Adipocyte (in vitro differentiated cells): ENCODE data around the gene ADCY7.

Source experiments
- DNase-seq: peaks from one replicate; pipeline ENCODE4 v3.0.0-alpha.2; 2015; ENCODE audit warnings: low read depth
- H3K27me3 ChIP-seq: replicated peaks from 2 replicates; pipeline ENCODE4 v1.7.0; 2013; ENCODE audit warnings: mild to moderate bottlenecking, low read length, moderate library complexity; ENCODE audit not compliant: control insufficient read depth, insufficient read depth
- H3K36me3 ChIP-seq: 2 replicates; pipeline ENCODE4 v1.7.0; 2013; ENCODE audit warnings: low read length, mild to moderate bottlenecking, moderate library complexity; ENCODE audit not compliant: control insufficient read depth, insufficient read depth, severe bottlenecking
- H3K4me1 ChIP-seq: 2 replicates; pipeline ENCODE4 v1.7.0; 2013; ENCODE audit warnings: mild to moderate bottlenecking, low read length, moderate library complexity; ENCODE audit not compliant: control insufficient read depth, insufficient read depth
- H3K4me3 ChIP-seq: 2 replicates; pipeline ENCODE4 v1.7.0; 2013; ENCODE audit warnings: mild to moderate bottlenecking, low read length, moderate library complexity
- H3K9ac ChIP-seq: 2 replicates; pipeline ENCODE4 v1.7.0; 2013; ENCODE audit warnings: mild to moderate bottlenecking, low read length, moderate library complexity
- H3K9me3 ChIP-seq: 2 replicates; pipeline ENCODE4 v1.7.0; 2013; ENCODE audit warnings: mild to moderate bottlenecking, low read length, moderate library complexity; ENCODE audit not compliant: control insufficient read depth

The ADCY7 gene

GRCh38 chr16:50288026-50288425, 21.7 kb downstream of the ADCY7 start:
- Histone ChIP-seq H3K4me3 (no peak overlapping the region), H3K4me1 (no peaks in the 10 kb centered on the region), H3K9ac (no peak overlapping the region), H3K27me3 (no peaks in the 10 kb centered on the region), H3K36me3 (no peaks in the 10 kb centered on the region), H3K9me3 (no peaks in the 10 kb centered on the region)
- DNase-seq: no peak

- H3K4me1 ChIP-seq: no peaks in the 10 kb centered on the region
- no peak for DNase-seq
These were observed 22.6 kb downstream of the ADCY7 start for GRCh38 chr16:50288920-50289319.

DNA sequence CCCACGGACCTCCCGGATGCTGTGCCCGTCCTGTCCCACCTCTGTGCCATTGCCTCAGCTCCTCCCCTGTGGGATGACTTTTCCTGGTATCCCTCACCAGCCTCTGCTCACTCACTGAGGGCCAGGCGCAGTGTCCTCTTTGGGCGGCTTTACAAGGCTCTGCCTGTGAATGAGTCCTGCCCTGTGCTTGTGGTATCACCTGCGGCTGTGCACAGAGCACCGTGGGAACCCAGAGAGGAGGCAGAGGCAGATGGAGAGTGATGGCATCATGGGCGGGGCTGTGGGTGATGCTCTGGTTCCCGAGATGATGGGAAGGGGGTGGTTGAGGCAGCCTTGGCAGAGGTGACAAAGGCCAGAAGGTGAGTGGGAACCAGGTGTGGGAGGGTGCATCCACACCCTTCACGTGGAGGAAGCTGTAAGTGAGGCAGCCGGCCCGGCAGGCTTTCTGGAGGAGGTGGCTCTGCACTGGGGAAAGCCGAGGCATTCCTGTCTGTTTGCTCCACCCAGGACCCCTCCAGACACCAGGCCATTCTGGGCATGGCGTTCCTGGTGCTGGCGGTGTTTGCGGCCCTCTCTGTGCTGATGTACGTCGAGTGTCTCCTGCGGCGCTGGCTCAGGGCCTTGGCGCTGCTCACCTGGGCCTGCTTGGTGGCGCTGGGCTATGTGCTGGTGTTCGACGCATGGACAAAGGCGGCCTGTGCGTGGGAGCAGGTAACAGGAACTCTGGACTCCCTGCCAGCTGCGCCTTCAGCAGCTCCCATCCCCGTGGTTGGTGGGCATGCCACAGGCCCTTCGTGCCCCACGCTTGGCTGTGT, 23.8 kb downstream of the ADCY7 start:
- H3K36me3 ChIP-seq: peaks cover 2% of the 10 kb centered on the region
- no peaks in the 10 kb centered on the region for H3K4me1 ChIP-seq
- H3K4me3 ChIP-seq: no peak overlapping the region
- no peak overlapping the region for H3K9ac ChIP-seq
- no peak for DNase-seq
- H3K27me3 ChIP-seq: no peaks in the 10 kb centered on the region
- H3K9me3 ChIP-seq: no peaks in the 10 kb centered on the region

More at GRCh38 chr16:50288920-50289319, 22.6 kb downstream of the ADCY7 start:
- H3K9me3 ChIP-seq: no peaks in the 10 kb centered on the region
- no peak overlapping the region for H3K9ac ChIP-seq
- no peak overlapping the region for H3K4me3 ChIP-seq
- H3K27me3 ChIP-seq: no peaks in the 10 kb centered on the region
- peaks cover 2% of the 10 kb centered on the region for H3K36me3 ChIP-seq

GRCh38 chr16:50290856-50291255, 24.5 kb downstream of the ADCY7 start:
- Histone ChIP-seq H3K9ac (no peak overlapping the region), H3K9me3 (no peaks in the 10 kb centered on the region), H3K27me3 (no peaks in the 10 kb centered on the region), H3K36me3 (peaks cover 2% of the 10 kb centered on the region), H3K4me3 (no peak overlapping the region), H3K4me1 (no peaks in the 10 kb centered on the region)
- no peak for DNase-seq

DNA sequence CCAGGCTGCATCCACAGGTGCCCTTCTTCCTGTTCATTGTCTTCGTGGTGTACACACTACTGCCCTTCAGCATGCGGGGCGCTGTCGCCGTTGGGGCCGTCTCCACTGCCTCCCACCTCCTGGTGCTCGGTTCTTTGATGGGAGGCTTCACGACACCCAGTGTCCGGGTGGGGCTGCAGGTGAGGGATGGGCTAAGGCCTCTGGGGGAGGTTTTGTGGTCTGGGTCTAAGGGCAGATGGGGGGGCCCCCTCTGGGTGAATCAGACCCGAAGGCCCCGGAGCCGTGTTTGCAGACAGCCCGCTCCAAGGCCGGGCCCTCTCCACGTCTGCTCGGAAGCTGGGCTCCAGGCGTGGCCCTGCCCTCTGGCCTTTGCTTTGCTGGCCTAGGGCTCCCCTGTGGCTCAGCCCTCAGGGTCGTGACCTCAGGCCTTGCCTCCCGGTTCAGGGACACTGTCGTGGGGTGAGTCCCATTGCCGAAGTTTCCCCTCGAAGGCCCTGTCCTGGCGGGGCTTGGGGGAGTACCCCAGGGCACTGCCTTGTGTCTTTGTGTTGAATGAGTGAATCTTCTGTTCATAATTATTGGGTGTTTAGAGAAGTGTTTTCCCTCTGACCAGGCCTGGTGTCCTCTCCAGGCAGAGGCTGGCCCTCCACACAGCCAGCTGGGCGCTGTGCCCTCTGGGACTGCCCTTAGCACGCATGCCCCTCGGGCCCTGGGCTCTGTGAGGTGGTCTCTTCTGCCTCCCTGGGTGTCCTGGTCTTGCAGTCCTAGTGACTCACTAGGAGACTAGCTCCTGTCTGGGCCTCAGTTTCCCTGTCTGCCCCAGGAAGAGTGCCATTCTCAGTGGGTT, 25.6 kb downstream of the ADCY7 start:
- H3K9ac ChIP-seq: no peak overlapping the region
- no peaks in the 10 kb centered on the region for H3K4me1 ChIP-seq
- no peak for DNase-seq
- no peaks in the 10 kb centered on the region for H3K9me3 ChIP-seq
- H3K4me3 ChIP-seq: no peak overlapping the region
- H3K27me3 ChIP-seq: no peaks in the 10 kb centered on the region
- peaks cover 2% of the 10 kb centered on the region for H3K36me3 ChIP-seq

- no peaks in the 10 kb centered on the region for H3K9me3 ChIP-seq
- H3K4me1 ChIP-seq: no peaks in the 10 kb centered on the region
These were observed 26.2 kb downstream of the ADCY7 start for GRCh38 chr16:50292566-50292948.

GRCh38 chr16:50293041-50293783, 26.9 kb downstream of the ADCY7 start:
- no peak overlapping the region for H3K4me3 ChIP-seq
- no peak overlapping the region for H3K9ac ChIP-seq
- H3K36me3 ChIP-seq: peaks cover 2% of the 10 kb centered on the region
- no peak for DNase-seq
- no peaks in the 10 kb centered on the region for H3K9me3 ChIP-seq
- no peaks in the 10 kb centered on the region for H3K4me1 ChIP-seq
- H3K27me3 ChIP-seq: no peaks in the 10 kb centered on the region

More at GRCh38 chr16:50292566-50292948, 26.2 kb downstream of the ADCY7 start:
- Histone ChIP-seq H3K4me3 (no peak overlapping the region), H3K27me3 (no peaks in the 10 kb centered on the region), H3K9ac (no peak overlapping the region), H3K36me3 (peaks cover 2% of the 10 kb centered on the region)
- DNase-seq: no peak

DNA sequence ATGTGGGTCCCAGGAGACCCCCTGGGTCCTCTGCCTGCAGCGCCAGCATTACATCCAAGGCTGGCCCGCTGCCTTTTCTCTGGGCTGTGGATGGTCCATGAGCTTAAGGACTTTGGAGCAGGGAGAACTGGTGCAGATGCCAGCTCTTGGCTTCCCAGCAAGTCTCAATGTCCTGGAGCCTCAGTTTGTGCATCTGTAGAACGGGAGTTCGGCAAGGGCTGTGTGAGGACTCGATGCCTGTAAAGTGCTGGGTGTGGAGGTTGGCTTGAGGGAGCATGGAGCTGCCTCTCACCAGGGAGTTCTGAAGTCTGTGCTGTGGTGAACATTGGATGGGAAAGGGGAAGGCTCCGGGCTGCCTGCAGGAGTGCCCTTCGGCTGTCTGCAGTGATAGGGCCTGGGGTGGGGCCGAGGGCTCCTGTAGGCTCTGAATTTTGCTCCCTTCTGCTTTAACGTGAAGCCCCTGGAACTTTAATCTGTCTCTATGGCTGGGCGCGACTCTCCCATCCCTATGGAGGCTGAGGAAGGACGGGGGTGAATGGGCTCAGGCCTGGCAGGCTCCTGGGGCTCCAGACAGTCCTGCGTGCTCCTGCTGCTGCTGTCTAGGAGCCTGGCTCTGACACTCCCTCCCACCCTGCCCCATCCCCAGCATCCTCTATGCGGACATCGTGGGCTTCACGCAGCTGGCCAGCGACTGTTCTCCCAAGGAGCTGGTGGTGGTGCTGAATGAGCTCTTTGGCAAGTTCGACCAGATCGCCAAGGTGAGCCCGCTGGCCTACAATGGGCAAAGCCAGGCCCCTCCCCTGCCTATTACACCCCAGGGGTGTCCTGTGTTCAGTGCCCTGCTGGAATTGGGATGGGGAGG, 27.9 kb downstream of the ADCY7 start:
- no peak for DNase-seq

DNA sequence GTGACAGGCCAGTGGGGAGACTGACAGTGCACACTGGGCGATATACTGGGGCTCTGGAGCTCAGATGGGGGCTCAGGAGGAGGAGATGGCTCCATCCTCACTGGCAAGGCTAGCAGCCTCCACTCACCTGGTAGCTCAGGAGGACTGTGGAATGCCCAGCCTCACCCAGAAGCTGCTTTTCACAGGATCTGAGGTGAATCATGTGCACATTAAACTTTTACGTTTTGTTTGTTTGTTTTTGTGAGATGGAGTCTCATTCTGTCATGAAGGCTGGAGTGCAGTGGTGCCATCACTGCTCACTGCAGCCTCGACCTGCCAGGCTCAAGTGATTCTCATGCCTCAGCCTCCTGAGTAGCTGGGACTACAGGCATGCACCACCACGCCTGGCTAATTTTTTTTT, 28.6 kb downstream of the ADCY7 start:
- H3K9me3 ChIP-seq: no peaks in the 10 kb centered on the region
- H3K4me3 ChIP-seq: no peak overlapping the region
- no peak for DNase-seq
- peaks cover 2% of the 10 kb centered on the region for H3K36me3 ChIP-seq
- H3K9ac ChIP-seq: no peak overlapping the region
- H3K4me1 ChIP-seq: no peaks in the 10 kb centered on the region
- H3K27me3 ChIP-seq: no peaks in the 10 kb centered on the region

More for the DNA sequence above, 27.9 kb downstream of the ADCY7 start:
- Histone ChIP-seq H3K27me3 (no peaks in the 10 kb centered on the region), H3K4me1 (no peaks in the 10 kb centered on the region), H3K4me3 (no peak overlapping the region), H3K9me3 (no peaks in the 10 kb centered on the region), H3K36me3 (peaks cover 2% of the 10 kb centered on the region), H3K9ac (no peak overlapping the region)

DNA sequence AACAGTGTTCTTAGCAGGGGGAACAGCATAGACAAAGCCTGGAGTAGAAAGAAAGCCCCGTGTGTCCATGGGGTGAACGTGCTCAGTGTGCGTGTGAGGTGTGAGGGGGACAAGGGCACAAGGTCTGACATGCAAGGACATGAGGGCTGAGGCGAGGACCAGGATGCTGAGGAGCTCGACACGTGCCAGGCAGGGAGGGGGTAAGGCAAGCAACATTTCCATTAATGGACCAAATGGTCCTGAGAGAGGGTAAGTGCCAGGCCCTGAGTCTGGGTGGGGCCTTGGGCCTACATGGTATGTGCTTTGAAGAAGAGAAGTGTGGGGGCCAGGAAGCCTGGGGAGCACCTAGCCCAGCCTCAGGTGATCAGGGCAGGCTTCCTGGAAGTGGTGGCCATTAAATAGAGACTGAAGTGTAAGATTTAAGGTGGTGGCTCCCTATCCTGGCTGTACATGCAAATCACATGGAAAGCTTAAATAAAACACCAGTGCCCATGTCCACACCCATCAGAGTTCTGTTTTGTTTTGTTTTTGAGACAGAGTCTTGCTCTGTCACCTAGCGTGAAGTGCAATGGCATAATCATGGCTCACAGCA, 29.3 kb downstream of the ADCY7 start:
- Histone ChIP-seq H3K9me3 (no peaks in the 10 kb centered on the region), H3K9ac (no peak overlapping the region), H3K36me3 (peaks cover 2% of the 10 kb centered on the region), H3K4me3 (no peak overlapping the region), H3K27me3 (no peaks in the 10 kb centered on the region), H3K4me1 (no peaks in the 10 kb centered on the region)
- no peak for DNase-seq
